Peyer's patch (tissue), 4 donors: ENCODE measurements around the gene COL5A2. TPM values are rescaled to one million over a fixed set of nuclear protein-coding genes. Genes with fewer than 3 reads are reported as not detected.

Experiments
- DNase-seq, 3 donors: peaks; one replicate each; pipeline ENCODE4 v3.0.0-alpha.2; 2017 to 2019
- H3K27ac ChIP-seq, 4 donors: fragments of 200-600 bp; sonication (generic); one replicate each; pipeline ENCODE4 v1.5.1; 2016 to 2019
- H3K27me3 ChIP-seq, 2 donors: fragments of 200-600 bp; sonication (generic); one replicate each; pipeline ENCODE4 v1.5.1; 2019
- H3K36me3 ChIP-seq, 3 donors: fragments of 200-600 bp; sonication (generic); one replicate each; pipeline ENCODE4 v1.5.1; 2016 to 2019
- H3K4me1 ChIP-seq, 4 donors: fragments of 200-600 bp; sonication (generic); one replicate each; pipeline ENCODE4 v1.5.1; 2016 to 2019
- H3K4me3 ChIP-seq, 4 donors: fragments of 200-600 bp; sonication (generic); 1 replicate in 3 of 4; 2 replicates in 1 of 4; pipeline ENCODE4 v1.5.1; 2016 to 2019; ENCODE audit warnings: mild to moderate bottlenecking in 1 of 4
- H3K9me3 ChIP-seq, 4 donors: fragments of 200-600 bp; sonication (generic); one replicate each; pipeline ENCODE4 v1.5.1; 2016 to 2019; ENCODE audit warnings: mild to moderate bottlenecking in 1 of 4
- CTCF ChIP-seq, 6 experiments: fragments of 450-650 bp in 4 of 6; fragments of 200-600 bp in 2 of 6; sonication (generic) in 1 of 6; IDR thresholded peaks; one replicate each; pipeline ENCODE4 v1.5.1; 2017 to 2019; ENCODE audit warnings: antibody characterized with exemption in 6 of 6, mild to moderate bottlenecking in 3 of 6, moderate library complexity in 1 of 6
- POLR2A ChIP-seq, 2 donors: fragments of 450-650 bp; IDR thresholded peaks; one replicate each; pipeline ENCODE4 v1.5.1; 2017; ENCODE audit warnings: antibody characterized with exemption in 2 of 2, mild to moderate bottlenecking in 2 of 2, moderate library complexity in 2 of 2
- total RNA-seq, 4 donors: library from RNA; depleted of rRNA; stranded (reverse); fragments of >200 nt; gene quantifications; one replicate each; pipeline ENCODE4 v1.1.0, GENCODE V29; 2016

Gene COL5A2
- total RNA-seq, 4 donors from 2014 or later, result 10.2 to 53.6 (median 12.2) TPM

DNA sequence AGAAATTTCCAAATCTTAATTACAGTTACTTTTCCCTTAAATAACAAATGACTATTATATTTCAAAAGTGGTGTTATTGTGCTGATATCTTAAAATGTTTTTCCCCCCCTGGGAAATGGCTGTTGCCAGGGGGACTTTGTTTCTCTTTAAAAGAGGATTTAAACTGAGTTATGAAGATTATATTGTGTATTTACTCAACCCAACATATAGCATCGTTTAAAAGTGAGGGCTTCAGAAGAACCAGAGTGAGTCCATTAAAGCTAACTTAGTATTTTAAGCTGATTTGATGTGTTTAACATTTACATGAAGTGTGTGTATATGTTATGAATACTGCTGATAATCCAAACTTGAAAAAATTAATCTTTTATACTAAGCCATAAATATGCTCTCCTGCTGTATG, 81.6 kb downstream of the COL5A2 start:
- no peak for TF ChIP-seq CTCF (IDR thresholded peaks at IDR 0.05)
- TF ChIP-seq POLR2A (IDR thresholded peaks at IDR 0.05), result no peak
- Histone ChIP-seq H3K4me3 (no peak overlapping the region), H3K27ac (no peak overlapping the region), H3K4me1 (no peaks in the 10 kb centered on the region), H3K9me3 (no peaks in the 10 kb centered on the region), H3K27me3 (no peaks in the 10 kb centered on the region), H3K36me3 (no peaks in the 10 kb centered on the region)
- DNase-seq, result no peak

DNA sequence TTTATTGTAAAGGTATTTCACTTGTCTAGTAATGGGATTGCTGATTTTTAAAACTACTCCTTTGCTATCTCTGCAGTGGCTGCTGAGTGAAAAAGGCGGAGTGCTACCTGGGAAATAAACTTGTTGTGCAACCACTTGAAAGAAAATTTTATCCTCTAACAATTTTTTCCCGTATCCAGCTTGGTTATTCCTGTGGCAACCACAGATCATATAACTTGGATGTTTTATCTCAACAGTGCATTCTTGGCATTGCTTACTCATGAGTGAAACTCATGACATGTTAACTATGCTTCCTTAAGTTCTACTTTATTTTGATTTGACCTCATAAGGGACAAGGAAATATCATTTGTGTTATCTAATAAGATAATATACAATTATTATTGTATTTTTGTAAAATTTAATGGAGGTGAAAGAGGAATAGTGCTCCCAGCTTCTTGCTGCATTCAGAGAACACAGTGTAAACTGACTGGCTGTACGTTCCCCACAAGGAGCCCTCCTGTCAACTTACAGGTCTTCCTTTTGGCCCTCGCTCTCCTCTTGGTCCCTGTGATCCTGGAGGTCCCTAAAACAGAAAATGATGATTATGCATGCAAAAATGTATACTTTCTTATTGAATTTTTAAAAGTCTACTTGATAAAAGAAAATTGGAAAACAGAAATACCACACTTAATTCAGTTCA, 82.7 kb downstream of the COL5A2 start:
- Histone ChIP-seq H3K4me1 (no peaks in the 10 kb centered on the region), H3K27me3 (no peaks in the 10 kb centered on the region), H3K27ac (peak overlapping the region in 1 of 4 donors; percentile 9), H3K9me3 (no peaks in the 10 kb centered on the region), H3K4me3 (no peak overlapping the region), H3K36me3 (no peaks in the 10 kb centered on the region)
- DNase-seq, result no peak
- no peak for TF ChIP-seq CTCF (IDR thresholded peaks at IDR 0.05)
- TF ChIP-seq POLR2A (IDR thresholded peaks at IDR 0.05), result no peak

- Histone ChIP-seq H3K27me3 (no peaks in the 10 kb centered on the region), H3K4me1 (no peaks in the 10 kb centered on the region), H3K4me3 (no peak overlapping the region), H3K9me3 (no peaks in the 10 kb centered on the region), H3K36me3 (no peaks in the 10 kb centered on the region), H3K27ac (peak overlapping the region in 1 of 4 donors; percentile 23)
- DNase-seq, result no peak
- TF ChIP-seq CTCF (IDR thresholded peaks at IDR 0.05) (no peak), POLR2A (IDR thresholded peaks at IDR 0.05) (no peak)
These were observed 84.5 kb downstream of the COL5A2 start for GRCh38 chr2:189095101-189095500.

- no peak for TF ChIP-seq CTCF (IDR thresholded peaks at IDR 0.05)
- TF ChIP-seq POLR2A (IDR thresholded peaks at IDR 0.05), result no peak
- Histone ChIP-seq H3K4me3 (no peak overlapping the region), H3K9me3 (no peaks in the 10 kb centered on the region), H3K27me3 (no peaks in the 10 kb centered on the region), H3K27ac (peak overlapping the region in 1 of 4 donors; percentile 20), H3K36me3 (no peaks in the 10 kb centered on the region), H3K4me1 (no peaks in the 10 kb centered on the region)
- no peak for DNase-seq
These were observed 86.6 kb downstream of the COL5A2 start for GRCh38 chr2:189092936-189093335.

- Histone ChIP-seq H3K9me3 (no peaks in the 10 kb centered on the region), H3K4me1 (no peaks in the 10 kb centered on the region), H3K27me3 (no peaks in the 10 kb centered on the region), H3K4me3 (no peak overlapping the region), H3K27ac (no peak overlapping the region), H3K36me3 (no peaks in the 10 kb centered on the region)
- DNase-seq, result no peak
- TF ChIP-seq POLR2A (IDR thresholded peaks at IDR 0.05), result no peak
These were observed 88.3 kb downstream of the COL5A2 start for GRCh38 chr2:189091253-189091652.

GRCh38 chr2:189088591-189089205, 90.9 kb downstream of the COL5A2 start:
- Histone ChIP-seq H3K36me3 (no peaks in the 10 kb centered on the region), H3K27ac (no peak overlapping the region), H3K4me1 (no peaks in the 10 kb centered on the region), H3K4me3 (no peak overlapping the region), H3K9me3 (no peaks in the 10 kb centered on the region), H3K27me3 (no peaks in the 10 kb centered on the region)
- TF ChIP-seq CTCF (IDR thresholded peaks at IDR 0.05) (no peak), POLR2A (IDR thresholded peaks at IDR 0.05) (no peak)
- DNase-seq, result no peak
